Ishikawa (cell line): Measurements from ENCODE around the gene RASGEF1C.

Experiments
- CEBPB ChIP-seq: IDR thresholded peaks from 2 replicates; pipeline ENCODE4 v1.6.1; 2012
- EP300 ChIP-seq: IDR thresholded peaks from 2 replicates; pipeline ENCODE4 v1.6.1; 2012; ENCODE audit warnings: borderline replicate concordance
- NFIC ChIP-seq: IDR thresholded peaks from 2 replicates; pipeline ENCODE4 v1.6.1; 2012
- RAD21 ChIP-seq: IDR thresholded peaks from 2 replicates; pipeline ENCODE4 v1.6.1; 2012; ENCODE audit warnings: low read depth
- TAF1 ChIP-seq: IDR thresholded peaks from 2 replicates; pipeline ENCODE4 v1.6.1; 2012; ENCODE audit warnings: low read depth, mild to moderate bottlenecking
- TF ChIP-seq, protein P1 (sequence below): IDR thresholded peaks from 2 replicates; pipeline ENCODE4 v1.6.1; 2012
- TF ChIP-seq, protein P2 (sequence below): IDR thresholded peaks from 2 replicates; pipeline ENCODE4 v1.6.1; 2012

DNA sequence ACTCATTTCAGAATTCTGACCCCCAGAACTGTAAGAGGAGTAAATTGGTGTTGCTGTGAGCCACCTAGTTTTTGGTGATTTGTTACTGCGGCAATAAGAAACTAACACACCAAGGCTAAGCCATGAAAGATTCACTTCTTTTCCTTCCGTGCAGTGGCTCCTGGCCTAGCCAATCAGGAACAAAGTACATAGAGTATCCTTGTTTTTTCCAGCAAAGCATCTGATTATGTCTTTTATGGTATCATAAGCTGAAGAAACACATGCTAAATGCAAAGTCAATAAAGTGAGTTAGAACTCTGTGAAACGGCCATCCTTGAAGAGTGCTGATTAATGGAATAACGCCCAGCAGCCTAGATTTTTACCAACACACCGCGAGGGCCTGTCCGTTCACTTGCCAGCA is 148.8 kb downstream of the RASGEF1C start:
- TF ChIP-seq, protein P1, sequence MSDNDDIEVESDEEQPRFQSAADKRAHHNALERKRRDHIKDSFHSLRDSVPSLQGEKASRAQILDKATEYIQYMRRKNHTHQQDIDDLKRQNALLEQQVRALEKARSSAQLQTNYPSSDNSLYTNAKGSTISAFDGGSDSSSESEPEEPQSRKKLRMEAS: no peak
- TF ChIP-seq EP300 (no peak), NFIC (no peak), CEBPB (no peak), RAD21 (no peak), TAF1 (no peak)
- TF ChIP-seq, protein P2, sequence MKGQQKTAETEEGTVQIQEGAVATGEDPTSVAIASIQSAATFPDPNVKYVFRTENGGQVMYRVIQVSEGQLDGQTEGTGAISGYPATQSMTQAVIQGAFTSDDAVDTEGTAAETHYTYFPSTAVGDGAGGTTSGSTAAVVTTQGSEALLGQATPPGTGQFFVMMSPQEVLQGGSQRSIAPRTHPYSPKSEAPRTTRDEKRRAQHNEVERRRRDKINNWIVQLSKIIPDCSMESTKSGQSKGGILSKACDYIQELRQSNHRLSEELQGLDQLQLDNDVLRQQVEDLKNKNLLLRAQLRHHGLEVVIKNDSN: no peak
